ENCODE measurements around the gene INF2.

INF2 gene

GRCh38 chr14:104695660-104696000 lies 6.2 kb downstream of the INF2 start:
- no peak overlapping the region for H3K27ac ChIP-seq (replicated peaks)
- no peak for TF ChIP-seq POLR2AphosphoS5 (IDR thresholded peaks at IDR 0.05; ENCODE audit: low read depth)
- TF ChIP-seq CTCF (IDR thresholded peaks at IDR 0.05; ENCODE audit: insufficient read depth, low read length) = no peak
- no peak for TF ChIP-seq SPI1 (IDR thresholded peaks at IDR 0.05; ENCODE audit: borderline replicate concordance, low read depth)
- TF ChIP-seq GABPA (IDR thresholded peaks at IDR 0.05; ENCODE audit: low read depth) = no peak
- TF ChIP-seq REST (IDR thresholded peaks at IDR 0.05; ENCODE audit: insufficient replicate concordance, low read depth) = no peak
- no peak for DNase-seq (ENCODE audit: low read depth in 1 of 2, low spot score in 1 of 2)
- H3K27me3 ChIP-seq (ENCODE audit: insufficient read depth, poor library complexity, severe bottlenecking) = no peaks in the 10 kb centered on the region
- no peak overlapping the region for H3K4me3 ChIP-seq (replicated peaks; ENCODE audit: insufficient read depth, low read length)

- no peak for DNase-seq (ENCODE audit: low read depth in 1 of 2, low spot score in 1 of 2)
- no peak overlapping the region for H3K4me3 ChIP-seq (replicated peaks; ENCODE audit: insufficient read depth, low read length)
- TF ChIP-seq GABPA (IDR thresholded peaks at IDR 0.05; ENCODE audit: low read depth) = no peak
- TF ChIP-seq CTCF (IDR thresholded peaks at IDR 0.05; ENCODE audit: insufficient read depth, low read length) = no peak
- no peak for TF ChIP-seq SPI1 (IDR thresholded peaks at IDR 0.05; ENCODE audit: borderline replicate concordance, low read depth)
- TF ChIP-seq POLR2AphosphoS5 (IDR thresholded peaks at IDR 0.05; ENCODE audit: low read depth) = no peak
- TF ChIP-seq REST (IDR thresholded peaks at IDR 0.05; ENCODE audit: insufficient replicate concordance, low read depth) = no peak
- H3K27ac ChIP-seq (replicated peaks) = no peak overlapping the region
- no peaks in the 10 kb centered on the region for H3K27me3 ChIP-seq (ENCODE audit: insufficient read depth, poor library complexity, severe bottlenecking)
Measured at GRCh38 chr14:104696671-104697316, 7.4 kb downstream of the INF2 start.

- no peak for DNase-seq (ENCODE audit: low read depth in 1 of 2, low spot score in 1 of 2)
- no peak overlapping the region for H3K4me3 ChIP-seq (replicated peaks; ENCODE audit: insufficient read depth, low read length)
- no peaks in the 10 kb centered on the region for H3K27me3 ChIP-seq (ENCODE audit: insufficient read depth, poor library complexity, severe bottlenecking)
- no peak for TF ChIP-seq SPI1 (IDR thresholded peaks at IDR 0.05; ENCODE audit: borderline replicate concordance, low read depth)
- TF ChIP-seq REST (IDR thresholded peaks at IDR 0.05; ENCODE audit: insufficient replicate concordance, low read depth) = no peak
- no peak for TF ChIP-seq CTCF (IDR thresholded peaks at IDR 0.05; ENCODE audit: insufficient read depth, low read length)
- TF ChIP-seq POLR2AphosphoS5 (IDR thresholded peaks at IDR 0.05; ENCODE audit: low read depth) = no peak
- TF ChIP-seq GABPA (IDR thresholded peaks at IDR 0.05; ENCODE audit: low read depth) = no peak
- H3K27ac ChIP-seq (replicated peaks) = no peak overlapping the region
Measured at GRCh38 chr14:104697317-104697703, 7.9 kb downstream of the INF2 start.
